HepG2 (cell line): Measurements from ENCODE around the gene ABHD17A. TPM values are rescaled to one million over a fixed set of nuclear protein-coding genes. Genes with fewer than 3 reads are reported as not detected.
A peak's percentile ranks its signal among the peaks of the same experiment; 100 is the strongest.

Experiments used
- AGO1 ChIP-seq: fragments of 200-400 bp; formaldehyde crosslinking; IDR thresholded peaks from 2 replicates; pipeline ENCODE4 v1.6.1; 2017; ENCODE audit warnings: mild to moderate bottlenecking, low read depth, low read length, moderate library complexity; ENCODE audit not compliant: poor library complexity, severe bottlenecking
- BCLAF1 ChIP-seq: fragments of 450-650 bp; IDR thresholded peaks from 2 replicates; pipeline ENCODE4 v1.6.1; 2017; ENCODE audit warnings: mild to moderate bottlenecking
- BORCS8-MEF2B ChIP-seq: sonication (generic); formaldehyde crosslinking; IDR thresholded peaks from 2 replicates; pipeline ENCODE4 v1.8.0; 2022; ENCODE audit warnings: mild to moderate bottlenecking, missing genetic modification reagents
- EP300 ChIP-seq, 3 experiments: sonication (generic) in 1 of 3; formaldehyde crosslinking in 1 of 3; IDR thresholded peaks; 2 replicates each; pipeline versions ENCODE4 v1.5.1 to v1.6.1; 2011 to 2020; ENCODE audit warnings: low read depth in 2 of 3, low read length in 2 of 3, borderline replicate concordance in 1 of 3, improper control_type of control experiment in 1 of 3, mild to moderate bottlenecking in 1 of 3, missing genetic modification reagents in 1 of 3, moderate library complexity in 1 of 3
- HNF4G ChIP-seq, 2 experiments: sonication (generic) in 1 of 2; formaldehyde crosslinking in 1 of 2; IDR thresholded peaks; 2 replicates each; pipeline versions ENCODE4 v1.4.0 to v1.6.1; 2011 to 2020; ENCODE audit warnings: borderline replicate concordance in 2 of 2, low read depth in 2 of 2, mild to moderate bottlenecking in 2 of 2, low read length in 1 of 2, missing genetic modification reagents in 1 of 2, moderate library complexity in 1 of 2
- KDM5B ChIP-seq: sonication (generic); formaldehyde crosslinking; IDR thresholded peaks from 2 replicates; pipeline ENCODE4 v1.4.0; 2020; ENCODE audit warnings: missing genetic modification reagents, mild to moderate bottlenecking, borderline replicate concordance
- NFRKB ChIP-seq: fragments of 450-650 bp; IDR thresholded peaks from 2 replicates; pipeline ENCODE4 v1.6.1; 2017
- NR3C1 ChIP-seq: sonication (generic); formaldehyde crosslinking; IDR thresholded peaks from 2 replicates; pipeline ENCODE4 v1.4.0; 2020; ENCODE audit warnings: missing genetic modification reagents
- PHF5A ChIP-seq: IDR thresholded peaks from one replicate; pipeline ENCODE4 v1.6.1; 2018; ENCODE audit warnings: low read depth, missing genetic modification reagents; ENCODE audit not compliant: unreplicated experiment
- SKI ChIP-seq: fragments of 450-650 bp; IDR thresholded peaks from one replicate; pipeline ENCODE4 v1.6.1; 2018; ENCODE audit warnings: mild to moderate bottlenecking; ENCODE audit not compliant: partially characterized antibody
- SOX6 ChIP-seq, 2 experiments: fragments of 450-650 bp in 1 of 2; sonication (generic) in 1 of 2; formaldehyde crosslinking in 1 of 2; IDR thresholded peaks; 2 replicates each; pipeline versions ENCODE4 v1.4.0 to v1.6.1; 2017 to 2020; ENCODE audit warnings: antibody characterized with exemption in 1 of 2, mild to moderate bottlenecking in 1 of 2, missing genetic modification reagents in 1 of 2
- ZBTB7A ChIP-seq: sonication (generic); formaldehyde crosslinking; IDR thresholded peaks from 2 replicates; pipeline ENCODE4 v1.8.0; 2022; ENCODE audit warnings: mild to moderate bottlenecking, missing genetic modification reagents
- ZNF121 ChIP-seq: sonication (generic); formaldehyde crosslinking; IDR thresholded peaks from 2 replicates; pipeline ENCODE4 v1.5.0; 2020; ENCODE audit warnings: mild to moderate bottlenecking, missing genetic modification reagents
- ZNF280D ChIP-seq: sonication (generic); formaldehyde crosslinking; IDR thresholded peaks from 2 replicates; pipeline ENCODE4 v1.5.1; 2020; ENCODE audit warnings: mild to moderate bottlenecking, missing genetic modification reagents
- ZNF501 ChIP-seq: sonication (generic); formaldehyde crosslinking; IDR thresholded peaks from 2 replicates; pipeline ENCODE4 v1.5.1; 2020; ENCODE audit warnings: mild to moderate bottlenecking, moderate library complexity, missing genetic modification reagents
- ZNF564 ChIP-seq: sonication (generic); formaldehyde crosslinking; IDR thresholded peaks from 2 replicates; pipeline ENCODE4 v1.8.1; 2023; ENCODE audit warnings: mild to moderate bottlenecking, missing genetic modification reagents
- ZNF737 ChIP-seq: sonication (generic); formaldehyde crosslinking; IDR thresholded peaks from 2 replicates; pipeline ENCODE4 v1.5.0; 2020; ENCODE audit warnings: missing genetic modification reagents, mild to moderate bottlenecking, borderline replicate concordance
- polyA plus RNA-seq, 8 experiments: library from polyadenylated mRNA; depleted of rRNA in 3 of 8; stranded (reverse) in 7 of 8; unstranded in 1 of 8; fragments of >200 nt; fragmentation: Illumina TruSeq in 4 of 8; extraction: Trizol in 4 of 8; gene quantifications; 2 replicates each; pipeline versions ENCODE4 v1.2.1 to v1.2.3, GENCODE V29; 2011 to 2016; ENCODE audit warnings: low read depth in 4 of 8, missing spikeins in 1 of 8, mixed read lengths in 1 of 8; ENCODE audit not compliant: insufficient read depth in 1 of 8
- total RNA-seq, 5 experiments: library from RNA; depleted of rRNA; stranded (reverse); fragments of >200 nt; fragmentation: Illumina TruSeq; extraction: Trizol; gene quantifications; 2 replicates each; pipeline ENCODE4 v1.2.3, GENCODE V29; 2016; ENCODE audit warnings: low read depth in 1 of 5
- TF ChIP-seq, protein P1 (sequence below): sonication (generic); formaldehyde crosslinking; IDR thresholded peaks from 2 replicates; pipeline ENCODE4 v1.8.0; 2022; ENCODE audit warnings: missing genetic modification reagents, mild to moderate bottlenecking, inconsistent platforms, borderline replicate concordance

Gene ABHD17A
- total and polyA plus RNA-seq, 2 of the 13 experiments (the other 11 are each of a cell fraction or from before 2014, with no cell fraction given): 27.7 to 40.8 TPM

GRCh38 chr19:1863638-1864479 is 21.4 kb downstream of the ABHD17A start (continued):
- TF ChIP-seq ZNF280D (CRISPR knock-in tag): no peak
- no peak for TF ChIP-seq SOX6 (IDR thresholded peaks at IDR 0.05)
- peak; percentile 32; the same call in 1 of the 2 replicates for TF ChIP-seq SOX6 (CRISPR knock-in tag; IDR thresholded peaks at IDR 0.05)
- TF ChIP-seq ZBTB7A (CRISPR knock-in tag): peak; percentile 89
- peak; percentile 54 for TF ChIP-seq AGO1
- no peak for TF ChIP-seq ZNF121
- TF ChIP-seq HNF4G (IDR thresholded peaks at IDR 0.05; ENCODE audit: borderline replicate concordance, low read depth, low read length): peak; percentile 36; the same call in 1 of the 2 replicates
- TF ChIP-seq HNF4G (CRISPR knock-in tag; IDR thresholded peaks at IDR 0.05; ENCODE audit: borderline replicate concordance, low read depth): no peak
- no peak for TF ChIP-seq NFRKB
- TF ChIP-seq SKI: peak; percentile 11
- peak; percentile 80 for TF ChIP-seq ZNF501 (CRISPR knock-in tag)
- no peak for TF ChIP-seq PHF5A
- TF ChIP-seq EP300 (IDR thresholded peaks at IDR 0.05; ENCODE audit: low read depth in 2 of 2, low read length in 2 of 2): 0 out of 4 replicates have a peak, but pooled peaks of 1 of the 2 experiments have one; percentile 35
- TF ChIP-seq EP300 (CRISPR knock-in tag; IDR thresholded peaks at IDR 0.05; ENCODE audit: borderline replicate concordance): no peak; the same call in 1 of the 2 replicates
- no peak for TF ChIP-seq NR3C1 (CRISPR knock-in tag)
- no peak for TF ChIP-seq ZNF737 (CRISPR knock-in tag)
- TF ChIP-seq ZNF564 (CRISPR knock-in tag): no peak
- 0 out of 2 replicates have a peak, but pooled peaks have one; percentile 43 for TF ChIP-seq BORCS8-MEF2B
- TF ChIP-seq BCLAF1: no peak
- TF ChIP-seq KDM5B: no peak; the same call in 1 of the 2 replicates
- TF ChIP-seq, protein P1, sequence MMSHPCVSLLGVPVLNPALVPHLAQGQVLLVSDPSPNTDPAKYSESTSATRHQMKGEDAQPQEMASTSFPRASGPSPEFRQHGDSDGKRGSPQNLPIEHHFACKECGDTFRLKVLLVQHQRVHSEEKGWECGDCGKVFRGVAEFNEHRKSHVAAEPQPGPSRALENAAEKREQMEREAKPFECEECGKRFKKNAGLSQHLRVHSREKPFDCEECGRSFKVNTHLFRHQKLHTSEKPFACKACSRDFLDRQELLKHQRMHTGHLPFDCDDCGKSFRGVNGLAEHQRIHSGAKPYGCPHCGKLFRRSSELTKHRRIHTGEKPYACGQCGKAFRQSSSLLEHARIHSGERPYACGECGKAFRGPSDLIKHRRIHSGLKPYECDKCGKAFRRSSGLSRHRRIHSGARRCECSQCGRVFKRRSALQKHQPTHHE (CRISPR knock-in tag): 0 out of 2 replicates have a peak, but pooled peaks have one; percentile 62
